Gastrocnemius medialis (tissue), 4 donors: ENCODE results near the gene ANXA8.
"Not testable (repeated sequence)": the region's sequence is repeated elsewhere in the genome, so short reads cannot be mapped to it uniquely, and the experiment has no call there.

Experiments used
- CTCF ChIP-seq, 5 experiments: fragments of 450-650 bp in 3 of 5; fragments of 200-600 bp in 2 of 5; sonication (generic) in 2 of 5; IDR thresholded peaks in 4 of 5; conservative IDR thresholded peaks in 1 of 5; 1 replicate in 4 of 5; 2 replicates in 1 of 5; pipeline ENCODE4 v1.5.1; 2016 to 2019; ENCODE audit warnings: antibody characterized with exemption in 5 of 5, mild to moderate bottlenecking in 3 of 5, moderate library complexity in 3 of 5
- POLR2A ChIP-seq, 2 donors: fragments of 450-650 bp; IDR thresholded peaks; one replicate each; pipeline ENCODE4 v1.6.1; 2017; ENCODE audit warnings: antibody characterized with exemption in 2 of 2, mild to moderate bottlenecking in 2 of 2, moderate library complexity in 2 of 2

- TF ChIP-seq CTCF (IDR thresholded peaks at IDR 0.05 in 4 of 5, conservative IDR thresholded peaks at IDR 0.05 in 1 of 5); POLR2A (IDR thresholded peaks at IDR 0.05): not testable (repeated sequence)
These were observed 2.0 kb upstream of the ANXA8 start for GRCh38 chr10:47485943-47486342.
